Transverse colon (tissue), 3 donors: ENCODE measurements around the gene CACNA1C.

ENCODE experiments used
- CTCF ChIP-seq, 5 experiments: fragments of 200-600 bp in 3 of 5; fragments of 450-650 bp in 2 of 5; sonication (generic) in 3 of 5; IDR thresholded peaks; 1 replicate in 2 of 5; 2 replicates in 3 of 5; pipeline ENCODE4 v1.5.1; 2016 to 2017; ENCODE audit warnings: antibody characterized with exemption in 5 of 5, inconsistent platforms in 3 of 5, mild to moderate bottlenecking in 2 of 5, moderate library complexity in 1 of 5
- POLR2A ChIP-seq: fragments of 450-650 bp; IDR thresholded peaks from one replicate; pipeline ENCODE4 v1.6.1; 2016; ENCODE audit warnings: antibody characterized with exemption, mild to moderate bottlenecking, moderate library complexity

DNA sequence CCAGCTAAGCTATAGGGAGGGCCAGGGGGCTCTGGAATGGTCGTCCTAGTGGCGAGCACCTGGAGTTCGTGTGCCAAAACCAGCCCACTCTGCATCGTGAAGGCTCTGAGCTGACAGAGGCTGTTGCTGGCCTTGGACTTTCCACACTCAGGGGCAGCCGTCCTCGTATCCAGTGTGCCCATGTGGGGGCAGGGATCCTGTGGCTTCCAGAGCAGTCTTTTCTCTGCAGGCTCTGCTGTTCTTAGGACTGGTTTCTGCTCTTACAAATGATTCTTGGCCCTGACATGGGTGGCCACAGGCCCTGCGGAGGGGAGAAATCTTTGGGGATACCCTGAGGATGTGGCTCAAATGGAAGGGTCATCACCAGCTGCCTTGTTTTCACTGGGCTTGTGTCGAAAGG lies 564.6 kb downstream of the CACNA1C start:
- TF ChIP-seq POLR2A (no peak), CTCF (IDR thresholded peaks at IDR 0.05) (no peak)
